Dendritic cell treated with granulocyte-macrophage colony-stimulating factor and Interleukin-4, amounts not matched to agents 40 ng/mL and 50 ng/mL, for 4 days (primary cell): ENCODE results near the gene C3orf18.

Experiments
- H3K27ac Mint-ChIP-seq: one replicate; pipeline ENCODE4 v1.8.0; 2022; ENCODE audit warnings: mild to moderate bottlenecking, mixed read lengths
- H3K27me3 Mint-ChIP-seq: one replicate; pipeline ENCODE4 v1.8.0; 2022; ENCODE audit warnings: mild to moderate bottlenecking, mixed read lengths
- H3K36me3 Mint-ChIP-seq: one replicate; pipeline ENCODE4 v1.8.0; 2022; ENCODE audit warnings: low read depth, mixed read lengths
- H3K4me1 Mint-ChIP-seq: one replicate; pipeline ENCODE4 v1.8.0; 2022; ENCODE audit warnings: low read depth, mixed read lengths
- H3K4me3 Mint-ChIP-seq: one replicate; pipeline ENCODE4 v1.8.0; 2022; ENCODE audit warnings: mild to moderate bottlenecking, moderate library complexity, mixed read lengths
- H3K9me3 Mint-ChIP-seq: one replicate; pipeline ENCODE4 v1.8.0; 2022; ENCODE audit warnings: mixed read lengths
- intact Hi-C: fragments of 100-400 bp; cut with micrococcal nuclease; formaldehyde crosslinking; loops from one replicate; pipeline ENCODE4 v1.15.0; 2022

The C3orf18 gene

DNA sequence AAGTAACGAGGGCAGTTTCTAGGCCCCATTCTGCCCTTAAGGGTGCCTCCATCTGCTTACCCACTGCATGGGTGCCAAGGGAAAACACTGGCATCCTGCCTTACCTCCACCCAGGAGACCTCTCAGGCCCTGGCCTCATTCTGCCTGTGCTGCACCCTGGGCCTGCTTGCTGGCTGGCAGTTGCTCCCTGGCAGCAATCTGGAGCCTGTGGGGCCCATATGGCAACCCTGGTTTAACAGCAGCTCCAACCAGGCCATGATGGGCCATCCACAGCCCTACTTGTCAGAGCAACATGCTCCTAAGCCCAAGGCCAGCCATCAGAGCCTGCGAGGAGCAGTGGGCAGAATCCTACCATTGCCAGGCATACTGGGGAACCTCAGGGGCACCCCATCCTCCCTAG is 3.7 kb downstream of the C3orf18 start:
- Mint-ChIP-seq H3K27me3 (peaks cover 5% of the 10 kb centered on the region), H3K9me3 (no peaks in the 10 kb centered on the region), H3K4me1 (peaks cover 45% of the 10 kb centered on the region), H3K27ac (no peak overlapping the region), H3K36me3 (peaks cover 39% of the 10 kb centered on the region), H3K4me3 (no peak overlapping the region)
- intact Hi-C loops: no loop called here

DNA sequence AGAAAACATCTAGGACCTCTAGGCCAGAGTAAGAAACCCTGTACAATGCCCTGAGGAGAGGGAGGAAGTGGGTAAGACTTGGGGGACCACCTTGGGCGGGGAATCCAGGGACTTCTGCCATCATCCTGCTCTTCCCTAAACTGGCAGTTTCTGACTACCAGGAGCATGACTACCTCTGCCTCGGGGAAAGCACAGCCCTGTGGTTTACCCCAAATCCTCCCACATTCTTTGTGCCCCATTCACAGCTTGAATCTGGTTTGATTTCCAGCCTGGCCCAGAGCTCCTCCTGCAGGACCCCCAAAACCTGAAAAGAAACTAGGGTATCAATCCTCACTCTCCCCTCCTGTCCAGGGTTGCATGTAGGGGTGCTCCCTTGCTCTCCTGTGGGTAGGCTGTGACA is 4.7 kb downstream of the C3orf18 start:
- Mint-ChIP-seq H3K4me1 (peaks cover 41% of the 10 kb centered on the region), H3K4me3 (no peak overlapping the region), H3K27me3 (peaks cover 5% of the 10 kb centered on the region), H3K27ac (peak overlapping the region; percentile 45), H3K36me3 (peaks cover 37% of the 10 kb centered on the region), H3K9me3 (no peaks in the 10 kb centered on the region)
- intact Hi-C loops: no loop called here

DNA sequence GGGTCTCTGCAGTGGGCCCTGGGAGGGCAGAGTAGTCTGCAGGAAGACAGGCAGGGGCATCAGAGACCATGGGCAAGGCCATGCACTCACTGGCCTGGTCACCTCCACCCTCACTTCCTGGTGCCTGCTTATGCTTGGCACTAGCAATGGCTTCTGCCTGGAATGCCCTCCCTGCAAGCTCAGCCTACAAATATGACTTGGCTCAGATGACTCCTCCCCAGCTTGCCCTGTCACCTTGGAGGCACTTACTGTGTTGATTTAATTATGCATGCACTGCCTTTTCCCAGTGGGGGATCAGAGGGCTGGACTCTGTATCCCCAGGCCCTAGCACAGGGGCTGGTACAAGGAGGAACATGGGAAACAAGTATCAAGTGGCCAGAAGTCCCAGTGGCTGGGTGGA is 7.8 kb downstream of the C3orf18 start:
- Mint-ChIP-seq H3K27me3 (peaks cover 11% of the 10 kb centered on the region), H3K27ac (no peak overlapping the region)
- intact Hi-C loops: no loop called here

DNA sequence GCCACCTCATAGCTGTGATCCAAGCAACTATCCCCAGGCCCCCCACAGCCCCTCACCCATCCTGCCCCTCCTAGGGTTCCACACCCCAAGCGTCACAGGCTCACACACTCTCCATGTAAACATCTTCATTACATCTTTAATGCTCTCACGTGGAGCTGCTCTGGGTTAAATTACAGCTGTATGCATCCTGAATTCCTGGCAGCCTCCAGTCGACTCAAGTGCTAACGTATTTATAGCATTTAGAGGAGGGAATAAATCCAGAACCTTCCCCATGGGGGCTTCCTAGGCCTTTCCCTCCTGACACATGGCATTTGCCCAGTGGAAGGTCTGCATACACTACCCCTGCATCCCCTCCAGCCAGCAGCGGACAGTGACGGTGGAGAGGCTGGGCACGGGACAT is 9.6 kb downstream of the C3orf18 start:
- Mint-ChIP-seq H3K36me3 (peaks cover 20% of the 10 kb centered on the region), H3K9me3 (no peaks in the 10 kb centered on the region)

More for the DNA sequence above, 7.8 kb downstream of the C3orf18 start:
- no peak overlapping the region for H3K4me3 Mint-ChIP-seq
- H3K9me3 Mint-ChIP-seq: no peaks in the 10 kb centered on the region
- peaks cover 17% of the 10 kb centered on the region for H3K4me1 Mint-ChIP-seq
- H3K36me3 Mint-ChIP-seq: peaks cover 27% of the 10 kb centered on the region

DNA sequence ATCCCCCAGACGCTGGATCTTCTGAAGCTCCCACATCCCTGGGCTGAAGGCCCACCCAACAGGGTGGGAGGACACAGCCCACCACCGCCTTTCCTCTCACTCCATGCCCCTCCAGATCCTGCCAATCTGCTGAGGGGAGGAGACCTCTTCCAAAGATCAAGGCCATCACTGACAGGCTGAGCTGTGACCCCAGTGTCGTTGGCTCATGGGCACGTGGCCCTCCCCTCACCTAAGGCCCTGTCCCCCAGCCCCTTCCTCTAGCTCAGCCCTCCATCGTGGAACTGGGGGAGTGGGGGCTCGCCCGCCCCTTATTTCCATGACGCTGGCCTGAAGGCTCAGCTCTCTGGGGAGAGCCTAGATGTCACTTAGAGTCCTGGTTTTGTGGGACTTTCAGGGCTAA is 10.4 kb downstream of the C3orf18 start:
- no peak overlapping the region for H3K27ac Mint-ChIP-seq
- intact Hi-C loops: no loop called here

More for the DNA sequence above, 9.6 kb downstream of the C3orf18 start:
- no peak overlapping the region for H3K27ac Mint-ChIP-seq
- no peak overlapping the region for H3K4me3 Mint-ChIP-seq
- H3K27me3 Mint-ChIP-seq: peaks cover 16% of the 10 kb centered on the region
- peaks cover 3% of the 10 kb centered on the region for H3K4me1 Mint-ChIP-seq
- intact Hi-C loops: no loop called here

DNA sequence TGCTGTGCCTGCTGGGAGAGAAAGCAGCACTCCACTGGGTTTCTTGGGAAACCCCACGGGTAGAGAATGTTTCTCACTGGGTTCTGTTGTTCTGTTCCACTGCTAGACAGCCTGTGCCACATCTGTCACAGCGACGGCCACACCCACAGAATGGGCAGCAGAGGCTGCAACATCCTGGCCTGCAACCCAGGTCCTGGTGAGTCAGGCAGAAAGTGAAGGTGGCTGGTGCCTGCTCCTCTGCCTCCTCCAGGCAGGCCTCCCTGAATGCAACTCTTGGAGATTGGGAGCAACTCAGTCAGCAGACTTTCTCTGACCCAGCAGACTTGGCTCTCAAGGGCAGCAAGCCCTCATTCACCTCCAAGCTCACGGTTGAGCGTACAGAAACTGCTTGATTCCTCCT is 13.0 kb downstream of the C3orf18 start:
- peaks cover 12% of the 10 kb centered on the region for H3K4me1 Mint-ChIP-seq
- peaks cover 6% of the 10 kb centered on the region for H3K36me3 Mint-ChIP-seq
- H3K27ac Mint-ChIP-seq: no peak overlapping the region
- no peaks in the 10 kb centered on the region for H3K9me3 Mint-ChIP-seq
- H3K4me3 Mint-ChIP-seq: no peak overlapping the region
- peaks cover 21% of the 10 kb centered on the region for H3K27me3 Mint-ChIP-seq
- intact Hi-C loops: no loop called here

More for the DNA sequence above, 10.4 kb downstream of the C3orf18 start:
- H3K9me3 Mint-ChIP-seq: no peaks in the 10 kb centered on the region
- H3K36me3 Mint-ChIP-seq: peaks cover 20% of the 10 kb centered on the region
- H3K4me3 Mint-ChIP-seq: no peak overlapping the region
- H3K27me3 Mint-ChIP-seq: peaks cover 21% of the 10 kb centered on the region
- no peaks in the 10 kb centered on the region for H3K4me1 Mint-ChIP-seq

DNA sequence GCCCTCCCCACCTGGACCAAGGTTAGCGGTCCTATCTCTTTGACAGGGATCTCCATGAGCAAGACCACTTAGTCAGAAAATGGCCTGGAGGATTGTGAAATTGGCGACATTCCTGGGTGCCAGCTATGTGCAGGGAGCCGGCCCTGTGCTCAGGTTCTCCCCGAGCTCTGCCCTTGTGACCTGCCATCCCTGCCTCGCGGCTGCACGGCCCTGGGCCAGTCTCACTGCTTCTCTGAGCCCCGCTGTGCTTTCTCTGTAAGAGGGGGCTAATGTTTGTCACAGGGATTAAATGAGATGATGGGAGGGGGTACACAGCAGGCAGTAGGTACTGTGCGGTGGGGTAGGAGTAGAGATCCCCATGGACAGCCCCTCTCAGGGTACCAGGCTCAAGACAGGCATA is 14.9 kb downstream of the C3orf18 start:
- Mint-ChIP-seq H3K36me3 (no peaks in the 10 kb centered on the region), H3K9me3 (no peaks in the 10 kb centered on the region), H3K4me1 (peaks cover 12% of the 10 kb centered on the region), H3K4me3 (no peak overlapping the region), H3K27me3 (peaks cover 20% of the 10 kb centered on the region), H3K27ac (no peak overlapping the region)
- intact Hi-C loops: no loop called here

DNA sequence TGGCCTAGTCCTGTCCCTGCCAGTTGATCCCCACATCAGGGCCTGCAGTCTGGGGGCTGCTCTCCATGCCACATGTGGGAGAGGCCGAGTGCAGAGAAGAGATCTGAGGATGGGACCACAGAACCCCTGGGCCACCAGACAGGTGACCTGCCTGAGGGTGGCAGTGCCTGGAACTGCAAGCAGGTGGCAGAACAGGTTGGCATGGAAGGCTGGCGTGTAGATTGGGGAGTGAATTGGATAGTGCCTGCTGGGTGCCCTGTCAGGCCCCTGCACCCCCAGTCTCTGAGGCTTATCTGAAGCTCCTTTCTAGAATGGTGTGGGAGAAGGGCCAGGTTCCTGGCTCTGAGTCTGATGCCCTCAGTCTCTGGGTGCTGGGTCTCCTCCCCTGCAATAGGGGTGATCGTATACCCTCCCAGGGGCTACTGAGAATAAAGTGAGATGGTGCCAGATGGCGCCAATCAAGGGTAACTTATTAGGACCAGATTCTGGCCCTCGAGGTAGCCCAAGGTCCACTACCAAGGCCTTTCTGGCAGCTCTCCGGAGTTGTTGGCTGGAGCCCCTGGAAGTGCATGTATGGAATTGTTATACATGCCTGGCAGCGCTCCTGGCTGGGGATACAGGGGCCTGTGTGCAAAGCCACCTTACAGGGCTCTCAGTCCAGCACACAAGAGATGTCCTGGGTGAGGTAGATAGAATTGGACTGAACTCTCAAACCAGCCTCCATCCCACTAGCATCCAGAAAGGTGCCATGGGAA is 15.7 kb downstream of the C3orf18 start:
- Mint-ChIP-seq H3K4me3 (no peak overlapping the region), H3K27ac (no peak overlapping the region), H3K27me3 (peaks cover 14% of the 10 kb centered on the region), H3K36me3 (no peaks in the 10 kb centered on the region), H3K9me3 (no peaks in the 10 kb centered on the region), H3K4me1 (peaks cover 12% of the 10 kb centered on the region)
- intact Hi-C loops: no loop called here

DNA sequence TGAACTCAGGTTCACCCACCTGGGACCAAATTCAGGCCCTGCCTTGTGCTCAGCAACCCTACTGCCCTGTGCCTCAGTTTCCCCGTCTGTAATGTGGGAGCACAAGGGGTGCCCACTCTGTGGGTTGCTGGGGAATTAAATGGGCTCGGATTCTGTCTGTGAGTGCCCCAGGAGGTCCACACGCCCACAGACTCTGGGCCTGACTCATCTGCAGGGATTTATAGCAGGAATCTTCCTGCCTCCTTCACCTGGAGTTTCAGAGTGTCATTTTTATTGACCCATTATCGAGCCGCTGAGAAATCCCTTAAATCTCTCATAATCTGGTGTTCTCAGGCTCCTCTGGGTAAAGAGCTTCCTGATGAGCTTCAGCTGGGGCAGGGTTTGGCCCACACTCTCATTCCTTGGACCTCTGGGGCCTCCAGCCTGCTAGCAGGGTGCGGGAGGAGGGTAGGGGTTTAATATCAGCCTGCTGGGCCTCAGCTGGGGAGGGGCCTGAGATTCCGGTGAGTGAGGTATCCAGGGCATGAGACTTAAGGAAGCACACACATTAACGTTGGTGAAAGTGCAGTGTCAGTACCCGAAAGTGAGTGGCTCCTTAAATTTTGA is 16.4 kb downstream of the C3orf18 start:
- H3K4me3 Mint-ChIP-seq: no peak overlapping the region
- H3K27ac Mint-ChIP-seq: no peak overlapping the region
- intact Hi-C loops: no loop called here
- H3K36me3 Mint-ChIP-seq: no peaks in the 10 kb centered on the region
- H3K4me1 Mint-ChIP-seq: peaks cover 12% of the 10 kb centered on the region
- no peaks in the 10 kb centered on the region for H3K9me3 Mint-ChIP-seq
- peaks cover 14% of the 10 kb centered on the region for H3K27me3 Mint-ChIP-seq

DNA sequence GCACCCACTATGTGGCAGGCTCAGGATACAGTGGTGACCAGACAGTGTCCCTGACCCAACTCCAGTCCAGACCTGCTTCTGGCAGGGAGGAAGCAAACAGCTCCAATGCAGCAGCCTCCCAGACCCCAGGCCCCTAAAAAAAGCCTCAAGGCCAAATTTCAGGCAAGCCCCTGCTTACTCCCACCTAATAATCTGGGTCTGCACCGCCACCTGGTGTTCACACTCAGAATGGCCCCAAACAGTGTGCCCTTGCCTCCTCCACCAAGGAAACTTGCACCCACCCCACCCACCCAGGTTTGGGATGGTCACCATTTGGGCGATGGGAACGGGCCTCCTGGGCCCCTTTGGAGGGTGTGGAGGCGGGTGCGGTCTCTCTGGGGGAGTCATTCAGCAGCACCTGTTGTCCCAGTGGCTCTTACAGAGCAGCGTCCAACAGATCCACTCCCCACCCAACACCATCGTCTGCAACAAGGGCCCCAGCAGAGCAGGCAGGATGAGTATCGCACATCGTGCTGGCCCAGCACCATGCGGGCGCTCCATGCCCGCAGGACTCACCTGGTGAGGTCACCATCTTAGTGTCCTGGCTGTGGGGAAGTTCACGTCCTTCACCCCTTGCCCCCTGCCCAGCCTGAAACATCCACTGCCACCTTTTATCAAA is 17.3 kb downstream of the C3orf18 start:
- Mint-ChIP-seq H3K4me3 (no peak overlapping the region), H3K4me1 (peaks cover 12% of the 10 kb centered on the region), H3K9me3 (no peaks in the 10 kb centered on the region), H3K27me3 (peaks cover 13% of the 10 kb centered on the region), H3K36me3 (no peaks in the 10 kb centered on the region), H3K27ac (no peak overlapping the region)
- intact Hi-C loops: no loop called here

DNA sequence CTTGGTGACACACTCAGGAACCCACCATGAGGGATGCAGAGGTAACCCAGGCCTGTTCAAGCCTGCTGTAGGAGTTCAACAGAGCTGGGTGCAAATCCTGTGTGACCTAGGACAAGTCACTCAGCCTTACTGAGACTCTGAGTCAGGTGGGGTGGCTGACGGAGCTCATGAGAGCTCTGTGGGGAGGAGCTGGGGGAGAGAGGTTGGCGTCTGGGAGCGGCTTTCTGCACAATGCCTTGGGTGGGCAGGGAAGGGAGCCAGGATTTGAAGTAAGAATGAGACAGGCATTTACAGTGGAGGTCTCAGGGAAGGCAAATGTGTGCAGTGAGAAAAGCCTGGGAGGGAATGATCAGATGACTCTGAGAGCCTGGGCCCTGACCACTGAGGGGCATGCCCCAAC is 18.3 kb downstream of the C3orf18 start:
- no peaks in the 10 kb centered on the region for H3K9me3 Mint-ChIP-seq

DNA sequence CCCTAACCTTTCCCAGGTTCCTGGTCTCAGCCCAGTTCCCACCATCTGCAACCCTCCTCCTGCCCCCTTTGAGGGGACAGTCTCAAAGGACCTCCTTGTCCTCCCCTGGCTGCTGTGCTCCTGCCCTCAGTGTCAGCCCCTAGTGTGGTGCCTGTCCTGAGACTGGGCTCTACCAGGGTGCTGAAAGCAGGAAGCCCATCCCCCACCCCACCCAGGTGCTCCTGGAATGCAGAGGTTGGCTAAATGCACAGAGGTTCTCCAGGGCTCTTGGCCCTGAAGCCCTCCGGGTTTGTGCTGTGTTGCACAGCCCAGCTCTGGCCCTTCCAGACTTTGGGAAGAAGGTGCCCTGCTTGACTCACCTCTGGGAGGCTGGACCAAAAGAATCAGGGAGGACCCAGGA is 21.8 kb downstream of the C3orf18 start:
- peaks cover 5% of the 10 kb centered on the region for H3K4me1 Mint-ChIP-seq
- H3K4me3 Mint-ChIP-seq: no peak overlapping the region
- no peaks in the 10 kb centered on the region for H3K36me3 Mint-ChIP-seq
- peaks cover 12% of the 10 kb centered on the region for H3K27me3 Mint-ChIP-seq
- intact Hi-C loops: no loop called here
- H3K9me3 Mint-ChIP-seq: no peaks in the 10 kb centered on the region
- H3K27ac Mint-ChIP-seq: no peak overlapping the region

More for the DNA sequence above, 18.3 kb downstream of the C3orf18 start:
- Mint-ChIP-seq H3K36me3 (no peaks in the 10 kb centered on the region), H3K4me1 (peaks cover 12% of the 10 kb centered on the region), H3K27ac (no peak overlapping the region), H3K4me3 (no peak overlapping the region), H3K27me3 (peaks cover 15% of the 10 kb centered on the region)
- intact Hi-C loops: no loop called here

DNA sequence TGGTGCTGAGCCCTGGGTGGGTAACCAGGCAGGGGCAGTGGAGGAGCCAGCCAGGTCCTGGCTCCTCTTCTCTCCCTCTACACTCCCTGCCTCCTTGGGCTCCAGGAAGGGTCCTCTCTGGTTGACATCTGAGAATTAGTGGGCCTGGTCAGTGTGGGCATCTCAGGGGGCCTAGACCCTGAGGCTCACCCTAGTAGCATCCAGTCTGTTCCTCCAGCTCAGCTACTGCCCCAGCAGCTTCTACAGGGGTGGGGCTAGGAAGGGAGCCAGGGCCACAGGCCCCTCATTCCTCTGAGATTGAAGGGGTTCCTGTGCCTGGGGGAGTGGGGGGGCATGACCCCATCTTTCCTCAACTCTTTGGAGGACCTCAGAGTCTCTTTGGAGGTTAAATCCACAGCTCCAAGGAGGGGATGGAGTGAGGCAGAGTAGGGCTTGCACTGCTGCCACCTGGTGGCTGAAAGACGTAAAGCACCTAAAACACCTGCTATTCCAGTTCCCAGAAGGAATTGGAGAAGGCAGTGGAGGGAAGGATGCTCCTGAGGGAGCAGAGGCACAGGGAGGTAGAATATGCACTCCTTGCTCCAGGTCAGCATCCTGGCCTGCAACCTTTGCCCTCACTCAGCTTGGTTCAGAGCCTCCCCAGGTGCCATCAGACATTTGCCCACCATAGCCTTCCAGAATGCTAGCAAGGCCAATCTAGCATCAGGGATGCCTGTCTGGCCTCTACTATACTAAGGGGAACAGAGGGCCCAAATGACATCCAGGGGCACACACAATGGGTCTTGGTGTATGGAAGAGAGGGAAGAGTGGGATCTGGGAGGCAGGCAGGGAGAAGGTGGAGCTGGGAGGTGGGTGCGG is 25.1 kb downstream of the C3orf18 start:
- Mint-ChIP-seq H3K27me3 (peaks cover 37% of the 10 kb centered on the region), H3K4me3 (no peak overlapping the region), H3K36me3 (no peaks in the 10 kb centered on the region), H3K9me3 (no peaks in the 10 kb centered on the region), H3K27ac (no peak overlapping the region), H3K4me1 (no peaks in the 10 kb centered on the region)
- intact Hi-C loops: loop anchor here (1.0 kb wide), 2 partner anchors 23 to 195 kb away; no protein-coding TSS in a partner anchor
